Esophagus mucosa (tissue), 1 donor: ENCODE data around the gene PLCB2. TPM values are rescaled to one million over a fixed set of nuclear protein-coding genes. Genes with fewer than 3 reads are reported as not detected.

Experiments used
- ATAC-seq: fragments of 200-7000 bp; cut with Tn5 transposase; one replicate; pipeline ENCODE4 v1.9.1; 2020
- total RNA-seq: library from RNA; stranded (reverse); gene quantifications from one replicate; pipeline ENCODE4 v1.2.4, GENCODE V29; 2023
- donor health status: DM: yes; HTN: yes; CAD: no.

The PLCB2 gene
- total RNA-seq, 1 donor from 2014 or later = 4.2 TPM

DNA sequence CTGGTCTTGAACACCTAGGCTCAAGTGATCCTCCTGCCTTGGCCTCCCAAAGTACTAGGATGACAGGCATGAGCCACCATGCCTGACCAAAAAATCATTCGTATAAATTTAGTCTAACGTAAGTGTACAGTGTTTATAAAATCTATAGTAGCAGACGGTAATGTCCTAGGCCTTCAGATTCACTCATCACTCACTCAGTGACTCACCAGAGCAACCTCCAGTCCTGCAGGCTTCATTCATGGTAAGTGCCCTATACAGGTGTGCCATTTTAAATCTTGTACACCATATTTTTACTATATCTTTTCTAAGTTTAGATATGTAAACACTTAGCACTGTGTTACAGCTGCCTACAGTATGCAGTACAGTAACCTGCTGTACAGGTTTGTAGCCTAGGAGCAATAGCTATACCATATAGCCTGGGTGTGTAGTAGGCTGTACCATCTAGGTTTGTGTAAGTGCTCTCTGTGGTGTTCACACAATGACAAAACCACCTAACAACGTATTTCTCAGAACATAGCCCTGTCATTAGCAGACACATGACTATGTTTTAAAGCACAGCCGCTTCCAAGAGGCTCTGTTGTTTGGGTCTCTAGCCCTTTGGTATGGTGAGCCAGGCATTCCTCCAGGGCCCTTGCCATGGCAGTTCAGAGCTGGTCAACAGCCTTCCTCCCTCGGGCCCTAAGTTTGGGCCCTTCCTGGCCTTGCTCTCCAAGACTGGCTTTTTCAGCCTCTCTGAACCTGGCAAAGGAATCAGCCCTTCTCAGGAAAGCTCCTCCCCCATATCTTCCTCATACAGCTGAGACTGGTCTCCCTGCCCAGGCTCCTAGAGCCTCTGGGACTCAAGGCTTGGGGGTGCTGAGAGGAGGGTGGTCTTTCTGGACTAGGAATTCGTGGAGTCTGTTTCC, 34.9 kb upstream of the PLCB2 start:
- peak; percentile 17 for ATAC-seq

DNA sequence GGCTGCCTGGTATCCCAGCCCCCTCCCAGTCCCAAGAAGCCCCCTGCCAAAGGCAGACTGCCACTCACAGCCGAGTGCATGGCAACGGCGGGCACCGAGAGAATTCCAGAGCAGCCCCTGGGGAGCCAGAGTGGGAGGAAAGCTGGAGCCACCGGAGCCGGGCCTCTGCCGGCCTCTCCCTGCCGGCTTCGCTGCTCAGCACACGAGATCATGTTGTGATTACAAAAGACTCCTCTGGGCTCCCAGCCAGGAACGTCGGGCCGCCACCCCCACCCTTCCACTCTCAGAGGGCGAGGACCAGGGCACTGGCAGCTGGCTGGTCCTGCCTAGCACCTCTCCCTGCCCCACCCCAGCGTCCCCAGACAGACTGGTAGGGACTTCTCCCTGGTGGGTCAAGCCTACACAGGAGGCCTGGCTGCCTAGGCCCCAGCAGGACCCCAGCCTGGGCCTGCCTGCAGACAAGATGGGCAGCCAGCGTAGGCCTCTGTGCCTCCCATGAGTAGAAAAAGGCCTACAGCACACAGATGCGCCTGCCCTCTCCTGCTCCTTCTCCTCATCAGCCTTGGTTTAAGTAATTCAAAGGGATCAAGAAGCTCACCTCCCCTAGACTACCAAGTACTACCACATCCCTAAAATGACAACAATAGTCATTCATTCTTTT, 33.1 kb upstream of the PLCB2 start, which contains the start of gene CCDC9B:
CCDC9B (minus strand) TSS at position 200 of the 661 bp plus-strand sequence; CDS start at position 80, 120 bp downstream.
- ATAC-seq = peak; percentile 66

DNA sequence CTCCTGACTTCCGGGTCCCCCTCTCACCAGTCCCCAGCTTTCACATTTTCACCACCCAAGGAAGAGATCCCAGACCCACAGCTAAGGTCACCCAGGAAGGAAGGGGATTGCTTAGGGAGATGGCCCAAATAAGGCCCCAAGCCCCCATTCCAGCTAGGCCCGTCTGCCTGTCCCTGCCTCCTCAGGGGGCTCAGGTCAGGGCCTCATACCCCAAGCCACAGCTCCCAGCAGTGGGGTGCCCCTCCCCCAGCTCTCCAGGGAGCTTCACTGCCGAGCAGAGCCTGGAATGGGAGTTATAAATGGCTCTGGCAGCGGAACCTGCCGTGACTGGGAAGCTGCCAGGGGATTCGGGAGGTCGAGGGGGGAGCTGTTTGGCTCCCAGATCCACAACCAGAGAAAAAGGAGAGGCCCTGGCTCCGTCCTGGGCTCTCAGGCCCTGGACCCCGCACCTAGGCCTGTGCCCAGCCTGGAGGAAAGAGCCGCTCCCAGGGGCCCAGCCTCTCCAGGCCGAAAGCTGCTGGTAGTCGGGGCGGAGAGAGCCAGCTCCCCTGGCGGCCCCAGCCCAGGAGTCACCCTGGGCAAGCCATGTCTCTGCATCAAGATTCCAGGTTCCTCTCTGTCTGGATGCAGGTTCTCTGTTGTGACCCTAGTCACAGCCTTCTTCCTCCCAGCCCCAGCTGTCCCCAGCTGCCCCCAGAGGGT, 32.5 kb upstream of the PLCB2 start:
- no peak for ATAC-seq

DNA sequence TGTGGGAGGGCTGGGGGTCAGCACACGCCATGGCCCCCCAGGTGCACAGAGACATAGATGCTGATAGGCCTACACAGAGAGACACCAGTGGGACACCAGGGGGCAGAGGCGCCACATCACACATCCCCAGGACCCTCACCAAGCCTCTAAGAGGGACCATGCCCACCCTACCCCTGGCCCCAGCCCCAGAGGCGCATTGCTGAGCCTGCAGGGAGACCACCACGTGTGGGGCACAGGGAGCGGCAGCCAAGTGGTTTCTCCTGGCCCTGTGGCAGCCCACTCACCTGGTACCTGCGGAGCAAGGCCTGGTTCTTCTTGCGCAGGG, 31.8 kb upstream of the PLCB2 start:
- no peak for ATAC-seq

- ATAC-seq = peak; percentile 19
Observed at GRCh38 chr15:40338921-40339620, 31.3 kb upstream of the PLCB2 start.

- no peak for ATAC-seq
Observed at GRCh38 chr15:40338041-40338657, 30.4 kb upstream of the PLCB2 start.

GRCh38 chr15:40337597-40337996, 29.9 kb upstream of the PLCB2 start:
- no peak for ATAC-seq

DNA sequence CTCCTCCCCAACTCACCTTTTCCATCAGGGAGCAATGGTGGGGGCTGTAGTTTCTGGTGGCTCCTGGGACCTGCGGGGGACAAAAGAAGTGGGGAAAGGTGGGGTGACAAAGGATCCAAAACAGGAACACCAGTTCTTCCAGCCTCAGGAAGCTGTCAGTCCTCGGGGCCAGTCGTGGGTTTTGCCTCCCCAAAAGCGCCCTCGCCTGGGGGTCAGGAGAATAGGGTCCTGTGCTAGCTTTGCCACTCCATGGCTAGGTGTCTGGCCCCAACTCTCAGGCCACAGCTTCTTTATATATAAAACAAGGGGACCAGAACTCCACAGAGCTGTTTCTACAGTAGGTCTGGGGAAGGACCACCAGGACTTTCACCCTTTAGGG, 29.0 kb upstream of the PLCB2 start:
- ATAC-seq = no peak

DNA sequence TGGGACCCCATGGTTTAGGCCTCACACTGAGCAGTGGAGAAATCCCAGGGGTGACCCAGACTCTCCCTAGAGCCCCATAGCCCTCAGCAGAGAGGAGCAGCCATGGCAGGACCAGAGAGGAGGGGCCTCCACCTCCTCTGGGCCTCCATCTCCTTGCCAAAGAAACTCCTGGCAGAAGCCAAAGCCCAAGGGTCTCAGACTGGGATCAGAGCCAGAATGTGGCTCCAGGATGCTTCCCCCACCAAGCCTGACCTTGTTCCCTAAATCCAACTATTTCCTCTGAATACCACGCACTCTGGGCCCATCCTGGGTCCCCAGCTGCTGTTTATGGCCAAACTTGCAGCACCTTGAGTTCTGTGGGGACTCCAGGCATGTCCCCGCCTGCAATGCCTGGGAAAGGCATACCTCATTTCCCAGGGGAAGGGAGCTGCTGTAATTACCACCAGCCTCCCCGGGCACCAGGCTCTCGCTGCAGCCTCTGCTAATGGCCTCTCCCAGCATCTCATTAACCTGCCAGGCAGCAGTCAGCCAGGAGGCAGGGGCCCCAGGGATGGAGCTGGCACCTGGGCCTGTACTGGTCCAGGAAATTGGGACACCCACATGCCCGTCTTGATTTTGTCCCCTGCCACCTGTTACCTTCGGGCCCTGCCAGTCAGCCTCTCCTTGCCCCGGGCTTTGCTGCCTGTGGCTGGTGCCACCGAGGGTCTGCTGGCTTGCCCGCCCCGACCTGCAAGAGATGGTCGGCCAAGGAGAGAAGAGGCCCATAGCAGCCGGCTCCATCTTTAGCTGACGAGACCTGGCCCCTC, 28.4 kb upstream of the PLCB2 start:
- ATAC-seq = no peak

GRCh38 chr15:40334941-40335795, 27.4 kb upstream of the PLCB2 start:
- ATAC-seq = peak; percentile 68

DNA sequence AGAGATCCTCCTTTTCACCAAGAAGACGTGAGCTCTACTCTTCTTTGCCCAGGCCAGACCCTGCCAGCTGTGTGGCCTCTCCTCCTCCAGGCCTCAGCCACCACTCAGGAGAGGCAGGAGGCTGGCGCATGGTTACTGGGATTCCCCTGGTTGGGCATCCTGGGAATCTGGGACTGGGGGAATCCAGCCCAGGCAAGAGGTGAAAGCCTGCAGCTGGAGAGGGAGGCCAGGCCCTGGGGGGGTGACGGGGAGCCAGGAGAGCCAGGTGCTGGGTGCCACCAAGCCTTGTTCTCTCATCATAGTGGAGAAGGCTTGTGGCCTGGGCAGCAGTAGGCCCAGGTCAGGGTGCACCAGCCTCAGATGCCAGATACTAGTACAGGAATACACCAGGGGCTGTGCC, 26.8 kb upstream of the PLCB2 start:
- ATAC-seq = no peak

DNA sequence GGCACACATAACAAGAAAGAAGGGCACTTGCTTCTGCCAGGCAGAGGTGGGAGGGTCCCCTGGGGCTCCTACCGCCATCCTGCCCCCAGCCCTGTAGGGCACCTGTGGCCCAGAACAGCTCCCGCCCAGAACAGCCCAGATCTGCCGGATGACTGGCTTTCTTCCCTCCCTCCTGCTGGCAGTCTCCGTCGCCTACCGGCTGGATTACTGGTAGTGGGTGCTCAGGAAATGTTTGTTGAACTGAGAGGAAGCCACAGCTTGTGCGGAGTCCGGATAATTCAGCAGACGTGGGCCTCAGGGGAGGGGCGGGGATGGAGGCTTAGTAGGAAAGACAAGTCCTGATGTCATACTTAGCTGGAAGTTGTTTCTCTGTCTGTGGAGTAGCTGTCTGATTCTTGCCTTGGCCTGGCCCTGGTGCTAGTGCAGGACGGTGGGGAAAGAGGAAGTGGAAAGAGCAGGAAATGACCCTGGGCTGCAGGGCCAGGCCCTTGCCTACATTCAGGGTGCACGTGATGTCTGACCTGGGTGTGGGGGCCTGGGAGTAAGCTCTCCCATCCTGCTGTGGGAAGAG, 26.3 kb upstream of the PLCB2 start:
- peak; percentile 38 for ATAC-seq

- no peak for ATAC-seq
Observed at GRCh38 chr15:40332113-40332781, 24.5 kb upstream of the PLCB2 start.

DNA sequence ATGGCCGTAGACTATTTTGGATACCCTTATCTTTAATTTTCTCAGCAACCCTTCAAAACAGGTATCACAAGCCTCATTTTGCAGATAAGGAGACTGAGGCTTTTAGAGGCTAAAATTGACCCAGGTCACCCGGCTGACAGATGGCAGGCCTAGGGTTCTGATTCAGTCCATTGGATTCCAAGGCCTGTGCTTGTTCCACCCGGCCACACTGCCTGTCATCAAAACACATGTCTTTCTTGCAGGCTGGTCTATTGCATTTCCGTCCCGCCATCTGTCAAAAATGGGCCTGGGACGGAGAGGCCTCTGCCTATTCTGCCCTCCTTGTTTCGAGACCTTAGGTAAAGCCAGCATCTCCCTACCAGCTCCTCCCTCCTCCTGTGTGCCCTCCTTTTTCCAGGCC, 23.9 kb upstream of the PLCB2 start:
- ATAC-seq = no peak

DNA sequence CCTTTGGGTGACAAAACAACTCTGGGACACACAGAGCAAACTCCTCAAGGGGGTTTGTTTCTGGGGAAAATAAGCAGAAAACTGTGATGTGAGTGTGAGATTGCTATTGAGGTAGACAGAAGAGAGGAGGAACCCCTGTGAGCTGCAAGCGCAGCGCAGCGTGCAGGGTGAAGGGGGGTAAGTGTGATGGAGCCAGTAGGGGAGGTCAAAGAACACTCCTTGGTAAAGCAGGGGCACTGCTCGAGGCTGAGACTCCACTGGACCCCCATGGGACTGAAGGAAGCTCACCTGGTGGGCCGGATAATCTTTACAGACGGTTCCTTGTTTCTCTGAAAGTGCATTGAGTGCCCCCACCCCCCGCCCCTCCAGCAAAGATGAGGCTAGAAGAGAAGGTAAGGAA, 23.3 kb upstream of the PLCB2 start:
- ATAC-seq = no peak

DNA sequence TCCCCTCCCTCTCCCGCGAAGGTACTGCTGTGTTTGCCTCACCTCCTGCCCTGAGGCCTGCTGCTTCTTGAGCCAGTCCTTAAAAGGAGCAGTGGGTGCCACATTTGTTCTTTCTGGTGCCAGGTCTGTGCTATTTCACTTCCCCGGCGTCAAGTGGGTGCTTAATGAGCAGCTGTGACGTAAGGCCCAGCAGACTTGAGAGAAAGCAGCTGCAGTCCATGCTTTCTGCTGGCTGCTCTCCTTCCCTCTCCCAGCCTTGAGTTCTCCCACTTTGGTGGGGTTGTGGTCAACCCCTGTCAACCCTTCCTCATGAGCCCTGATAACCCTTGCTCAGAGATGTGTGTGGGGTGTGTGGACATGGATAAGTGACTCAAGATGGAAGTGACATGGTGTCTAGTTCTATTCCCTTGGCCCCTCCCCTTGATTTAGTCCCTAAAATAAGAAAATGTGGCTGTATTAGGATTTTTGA, 22.7 kb upstream of the PLCB2 start:
- no peak for ATAC-seq

DNA sequence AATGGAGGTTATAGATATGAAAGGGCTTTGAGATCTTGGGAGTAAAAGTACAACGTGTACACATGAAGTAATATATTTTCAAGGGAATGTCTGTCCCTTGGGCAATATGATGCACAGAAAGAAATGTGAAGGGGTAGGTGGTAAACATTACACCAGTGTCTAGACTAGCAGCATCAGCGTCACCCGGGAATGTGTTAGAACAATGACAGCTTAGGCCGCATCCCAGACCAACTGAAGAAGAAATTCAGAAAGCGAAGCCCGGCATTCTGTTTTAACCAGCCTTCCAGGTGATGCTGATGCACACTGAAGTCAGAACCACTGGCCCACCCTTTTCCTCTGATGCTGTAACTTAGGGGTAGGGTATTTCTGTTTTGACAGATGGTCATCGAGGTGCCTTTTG, 22.1 kb upstream of the PLCB2 start:
- no peak for ATAC-seq

- ATAC-seq = no peak
Observed at GRCh38 chr15:40328751-40329150, 21.0 kb upstream of the PLCB2 start.

DNA sequence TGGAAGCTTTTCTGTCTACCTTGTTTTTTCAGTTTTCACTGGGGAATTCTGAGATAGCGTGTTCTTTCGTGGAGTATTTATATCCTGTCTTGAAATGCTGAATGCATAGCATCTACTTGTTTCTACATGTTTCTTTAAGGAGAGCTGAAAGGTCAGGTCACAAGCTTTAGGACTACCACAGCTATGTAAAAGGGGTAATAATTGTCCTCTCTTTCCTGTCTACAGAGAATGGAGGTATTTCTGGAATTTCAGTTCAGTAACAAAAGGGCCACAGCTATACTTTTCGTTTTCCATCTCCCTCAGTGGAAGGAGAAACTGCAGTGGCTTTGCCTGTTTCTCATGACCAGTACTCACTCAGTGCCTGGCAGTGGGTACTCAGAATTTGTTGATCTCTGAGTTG, 20.4 kb upstream of the PLCB2 start:
- no peak for ATAC-seq
